Fibroblast of mammary gland (primary cell): ENCODE data around the gene ZNF436.

Experiments used
- DNase-seq: peaks from one replicate; pipeline ENCODE4 v3.0.0-alpha.2; 2010; ENCODE audit warnings: low read depth
- H3K4me3 ChIP-seq: 2 replicates; pipeline ENCODE4 v1.5.1; 2011; ENCODE audit warnings: low read depth, mild to moderate bottlenecking, low read length, moderate library complexity; ENCODE audit not compliant: control insufficient read depth
- CTCF ChIP-seq: conservative IDR thresholded peaks from 2 replicates; pipeline ENCODE4 v1.5.1; 2011; ENCODE audit warnings: low read depth, low read length, inconsistent platforms; ENCODE audit not compliant: control insufficient read depth, insufficient read depth

Gene ZNF436

GRCh38 chr1:23366598-23366997 lies 3.0 kb downstream of the ZNF436 start:
- no peak for TF ChIP-seq CTCF
- no peak overlapping the region for H3K4me3 ChIP-seq

GRCh38 chr1:23366146-23366545 lies 3.5 kb downstream of the ZNF436 start:
- no peak overlapping the region for H3K4me3 ChIP-seq
- TF ChIP-seq CTCF, result no peak
- DNase-seq, result no peak

More at GRCh38 chr1:23366598-23366997, 3.0 kb downstream of the ZNF436 start:
- DNase-seq, result peak; percentile 11

- DNase-seq, result peak; percentile 27
- TF ChIP-seq CTCF, result no peak
- H3K4me3 ChIP-seq, result no peak overlapping the region
These were observed 7.4 kb downstream of the ZNF436 start for GRCh38 chr1:23362218-23362713.

GRCh38 chr1:23358310-23358875 lies 11.2 kb downstream of the ZNF436 start:
- DNase-seq, result no peak
- H3K4me3 ChIP-seq, result no peak overlapping the region
- no peak for TF ChIP-seq CTCF

- no peak for DNase-seq
- H3K4me3 ChIP-seq, result no peak overlapping the region
- no peak for TF ChIP-seq CTCF
These were observed 12.3 kb downstream of the ZNF436 start for GRCh38 chr1:23357138-23357908.

GRCh38 chr1:23356471-23357137 lies 13.0 kb downstream of the ZNF436 start:
- TF ChIP-seq CTCF, result no peak
- no peak overlapping the region for H3K4me3 ChIP-seq
- DNase-seq, result no peak
